GM18519 (cell line): Measurements from ENCODE around the gene ZNF320.
"Not testable (repeated sequence)": the region's sequence is repeated elsewhere in the genome, so short reads cannot be mapped to it uniquely, and the experiment has no call there.

ENCODE experiments used
- ATAC-seq: cut with Tn5 transposase; IDR thresholded peaks from one replicate; pipeline ENCODE4 v1.9.1; 2021; ENCODE audit warnings: mild to moderate bottlenecking, moderate library complexity; ENCODE audit not compliant: unreplicated experiment, low FRiP score

ZNF320 gene

DNA sequence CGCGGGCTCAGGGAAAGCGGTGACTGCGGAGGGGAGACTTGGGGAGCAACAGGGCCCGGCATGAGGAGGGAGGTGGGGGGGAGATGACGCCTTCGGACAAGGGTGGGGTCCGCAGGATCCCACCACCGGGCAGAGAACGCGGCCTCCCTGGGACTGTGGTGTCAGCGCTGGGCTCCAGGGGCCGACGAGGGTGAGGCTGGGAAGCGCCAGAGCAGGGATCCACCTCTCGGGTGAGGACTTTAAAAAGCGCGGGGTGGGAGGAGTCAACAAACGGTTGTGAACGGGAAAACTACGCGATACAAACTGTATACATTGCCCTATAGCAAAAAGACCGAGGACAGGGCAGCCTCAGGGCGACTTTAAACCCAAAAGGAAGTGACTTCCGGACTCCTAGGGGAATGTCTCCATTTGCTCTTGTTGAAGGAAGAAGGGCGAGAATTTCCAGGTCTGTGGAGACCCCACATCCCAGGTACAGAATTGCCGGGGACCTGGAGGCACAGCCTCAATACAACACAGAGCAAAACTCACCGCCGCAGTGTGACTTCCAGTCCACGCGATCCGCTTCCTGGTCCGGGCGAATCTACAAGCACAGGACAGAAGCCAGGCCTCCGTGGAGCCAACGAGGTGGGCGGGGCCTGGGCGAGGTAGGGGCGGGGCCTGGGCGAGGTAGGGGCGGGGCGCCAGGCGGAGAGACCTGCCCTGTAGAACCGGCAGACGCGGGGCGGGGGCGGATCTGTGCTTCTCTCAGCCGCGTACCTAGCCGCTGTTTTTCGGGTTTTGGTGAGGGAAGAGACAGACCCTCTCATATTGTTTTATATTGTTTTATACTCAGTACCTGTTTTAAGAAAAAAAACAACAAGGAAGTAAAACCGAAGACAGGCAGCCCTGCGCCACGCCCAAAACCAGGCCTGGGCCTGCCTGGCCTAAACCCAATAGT lies 25.7 kb upstream of the ZNF320 start, which contains the start of gene ZNF888:
TSS of gene ZNF888 (minus strand) at position 588 of the 937 bp plus-strand sequence. CDS start 5,555 bp downstream, outside the sequence.
- ATAC-seq = no peak

DNA sequence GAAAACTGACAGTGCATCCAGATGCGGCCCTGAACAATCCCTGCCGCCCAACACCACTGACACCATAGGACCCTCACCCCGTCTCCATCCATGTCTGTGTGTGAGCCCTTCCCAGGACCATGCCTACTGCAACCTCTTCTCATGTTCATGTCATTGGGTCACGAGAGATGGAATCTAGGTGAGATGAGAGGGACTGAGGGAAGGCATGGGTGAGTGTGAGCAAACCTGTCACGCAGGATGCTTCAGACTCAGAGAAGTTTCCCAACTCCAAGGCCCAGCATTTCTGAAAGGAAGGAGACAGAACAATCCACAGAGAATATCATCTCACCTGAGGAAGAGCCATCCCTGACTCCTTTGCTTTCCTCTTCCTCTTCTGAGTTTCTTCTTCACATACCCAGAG lies 20.1 kb upstream of the ZNF320 start:
- no peak for ATAC-seq

DNA sequence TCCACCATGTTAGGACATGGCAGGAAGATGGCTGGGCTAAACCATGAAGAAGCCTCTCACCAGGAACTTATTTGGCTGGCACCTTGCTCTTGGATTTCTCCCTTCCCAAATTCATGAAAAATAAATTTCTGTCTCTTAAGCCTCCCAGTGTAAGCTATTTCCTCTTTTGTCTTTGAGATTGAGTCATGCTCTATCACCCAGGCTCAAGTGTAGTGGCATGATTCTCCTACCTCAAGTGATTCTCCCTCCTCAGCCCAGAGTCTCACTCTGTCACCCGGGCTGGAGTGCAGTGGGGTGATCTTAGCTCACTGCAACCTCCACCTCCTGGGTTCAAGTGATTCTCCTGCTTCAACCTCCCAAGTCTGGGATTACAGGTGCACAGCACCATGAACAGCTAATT lies 13.2 kb upstream of the ZNF320 start:
- ATAC-seq = no peak

DNA sequence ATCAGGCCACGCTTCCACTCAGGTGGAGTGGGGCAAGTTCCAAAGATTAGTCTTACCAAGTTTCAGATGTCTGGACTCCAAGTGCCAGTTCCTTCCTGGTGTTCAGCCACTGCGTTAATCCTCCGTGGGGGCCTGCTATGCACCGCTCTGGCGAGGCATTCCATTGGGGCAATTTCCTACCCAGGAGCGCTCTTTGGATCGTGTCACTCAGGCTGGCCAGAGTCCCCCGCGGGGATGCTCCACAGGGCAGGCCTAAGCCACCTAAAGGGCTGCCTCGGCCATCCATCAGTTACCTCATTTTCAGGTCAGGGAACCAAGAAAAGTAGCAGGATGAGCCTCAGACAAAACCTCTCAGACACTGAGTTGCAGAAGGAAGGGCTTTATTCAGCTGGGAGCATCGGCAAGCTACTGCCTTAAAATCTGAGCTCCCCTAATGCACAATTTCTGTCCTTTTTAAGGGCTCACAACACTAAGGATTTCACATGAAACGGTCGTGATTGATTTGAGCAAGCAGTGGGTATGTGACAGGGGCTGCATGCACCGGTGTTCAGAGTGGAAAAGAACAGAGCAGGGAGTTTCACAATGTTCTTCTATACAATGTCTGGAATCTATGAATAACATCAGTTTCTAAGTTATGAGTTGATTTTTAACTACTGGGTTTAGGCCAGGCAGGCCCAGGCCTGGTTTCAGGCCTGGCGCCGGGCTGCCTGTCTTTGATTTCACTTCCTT lies 6.8 kb upstream of the ZNF320 start:
- ATAC-seq = not testable (repeated sequence)

DNA sequence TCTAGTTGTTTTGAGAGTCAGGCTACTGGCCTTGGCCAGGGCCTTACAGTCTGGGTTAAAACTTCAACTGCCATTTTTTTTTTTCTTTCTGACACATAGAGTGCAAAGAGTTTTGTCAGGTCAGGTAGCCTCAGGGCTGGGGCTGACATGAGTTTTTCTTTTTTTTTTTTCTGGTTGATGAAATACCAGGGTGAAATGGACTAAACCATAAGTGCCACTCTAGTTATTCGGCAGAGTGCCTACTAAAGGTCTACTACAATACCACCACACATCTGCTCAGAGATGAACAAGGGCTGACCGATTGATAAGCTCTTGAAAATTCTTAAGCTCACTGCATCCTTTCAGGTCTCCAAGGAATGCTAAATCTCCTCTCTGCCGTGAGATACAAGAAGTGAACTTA lies 4.4 kb upstream of the ZNF320 start:
- ATAC-seq = no peak

DNA sequence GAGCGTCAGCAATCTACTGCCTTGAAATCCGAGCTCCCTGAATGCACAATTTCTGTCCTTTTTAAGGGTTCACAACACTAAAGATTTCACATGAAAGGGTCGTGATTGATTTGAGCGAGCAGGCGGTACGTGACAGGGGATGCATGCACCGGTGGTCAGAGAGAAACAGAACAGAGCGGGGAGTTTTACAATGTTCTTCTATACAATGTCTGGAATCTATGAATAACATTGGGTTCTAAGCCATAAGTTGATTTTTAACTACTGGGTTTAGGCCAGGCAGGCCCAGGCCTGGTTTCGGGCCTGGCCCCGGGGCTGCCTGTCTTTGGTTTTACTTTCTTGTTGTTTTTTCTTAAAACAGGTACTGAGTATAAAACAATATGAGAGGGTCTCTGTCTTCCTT lies 1.2 kb upstream of the ZNF320 start:
- ATAC-seq = not testable (repeated sequence)

DNA sequence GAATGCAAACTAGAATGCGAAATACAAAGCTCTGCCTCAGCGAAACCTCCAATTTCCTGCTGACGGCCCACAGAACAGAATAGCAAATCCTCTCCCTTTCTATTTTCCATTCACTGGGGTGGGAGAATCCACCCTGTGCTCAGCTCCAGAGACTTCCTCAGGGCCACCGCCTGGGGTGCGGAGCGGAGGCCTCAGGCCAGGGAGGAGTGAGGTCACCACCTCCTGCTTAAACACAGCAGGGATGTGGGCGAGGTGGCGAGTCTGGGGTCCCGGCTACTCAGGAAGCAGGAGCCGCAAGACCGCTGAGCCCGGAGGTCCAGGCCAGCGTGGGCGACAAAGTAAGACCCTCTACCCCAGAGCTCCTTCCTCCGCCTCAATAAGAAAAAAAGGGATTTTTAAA lies 666 bp upstream of the ZNF320 start:
- no peak for ATAC-seq

DNA sequence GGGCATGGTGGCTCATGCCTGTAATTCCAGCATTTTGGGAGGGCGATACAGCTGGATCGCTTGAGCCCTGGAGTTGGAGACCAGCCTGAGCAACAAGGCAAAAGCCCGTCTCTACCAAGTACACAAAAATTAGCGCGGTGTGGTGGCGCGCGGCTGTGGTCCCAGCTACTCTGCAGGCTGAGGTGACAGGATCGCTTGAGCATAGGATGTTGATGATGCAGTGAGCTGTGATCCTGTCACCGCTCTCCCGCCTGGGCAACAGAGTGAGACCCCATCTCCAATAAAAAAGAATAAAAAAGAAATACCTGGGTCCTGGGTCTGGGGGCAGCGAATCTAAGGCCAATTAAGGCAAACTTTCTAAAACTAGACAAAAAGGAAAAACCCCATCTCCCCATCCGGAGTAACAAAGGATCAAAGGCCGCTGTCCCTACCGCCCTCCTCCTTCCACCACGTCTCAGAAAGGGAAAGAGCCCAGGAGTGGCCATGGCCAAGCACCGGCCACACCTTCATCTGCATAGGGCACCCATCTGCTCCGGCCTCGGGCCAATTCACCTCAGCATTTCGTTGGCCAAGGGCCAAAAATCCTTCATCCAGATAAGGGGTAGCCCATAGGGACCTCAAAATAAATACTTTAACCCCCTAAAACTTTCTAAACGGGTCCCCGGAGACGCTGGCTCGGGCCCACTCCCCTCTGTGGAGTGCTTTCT lies 851 bp downstream of the ZNF320 start:
- ATAC-seq = no peak

DNA sequence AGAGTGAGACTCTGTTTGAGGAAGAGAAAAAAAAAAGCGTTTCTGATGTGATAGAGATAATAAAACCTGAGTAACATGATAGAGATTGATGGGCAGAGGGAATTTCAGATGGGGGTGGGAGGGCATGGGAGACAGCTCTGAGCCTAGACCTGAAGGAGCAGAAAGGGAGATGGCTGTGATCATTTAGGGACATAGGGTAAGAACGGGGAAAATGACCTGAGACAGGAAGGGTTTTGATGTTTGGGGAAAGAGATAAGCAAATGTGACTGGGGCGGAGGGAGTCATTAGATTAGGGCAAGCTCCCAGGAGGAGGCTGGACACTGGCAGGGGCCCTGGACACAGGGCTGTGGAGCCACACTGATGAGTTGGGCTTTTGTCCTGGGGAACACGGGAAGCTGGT lies 6.1 kb downstream of the ZNF320 start:
- no peak for ATAC-seq

DNA sequence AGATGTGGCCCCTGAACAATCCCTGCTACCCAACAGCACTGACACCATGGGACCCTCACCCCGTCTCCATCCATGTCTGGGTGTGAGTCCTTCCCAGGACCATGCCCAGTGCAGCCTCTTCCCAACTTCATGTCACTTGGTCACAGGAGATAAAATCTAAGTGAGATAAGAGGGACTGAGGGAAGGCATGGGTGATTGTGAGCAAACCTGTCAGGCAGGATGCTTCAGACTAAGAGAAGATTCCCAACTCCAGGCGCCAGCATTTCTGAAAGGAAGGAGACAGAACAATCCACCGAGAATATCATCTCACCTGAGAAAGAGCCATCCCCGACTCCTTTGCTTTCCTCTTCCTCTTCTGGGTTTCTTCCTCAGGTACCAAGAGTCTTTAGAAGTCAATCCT lies 7.5 kb downstream of the ZNF320 start:
- ATAC-seq = no peak

DNA sequence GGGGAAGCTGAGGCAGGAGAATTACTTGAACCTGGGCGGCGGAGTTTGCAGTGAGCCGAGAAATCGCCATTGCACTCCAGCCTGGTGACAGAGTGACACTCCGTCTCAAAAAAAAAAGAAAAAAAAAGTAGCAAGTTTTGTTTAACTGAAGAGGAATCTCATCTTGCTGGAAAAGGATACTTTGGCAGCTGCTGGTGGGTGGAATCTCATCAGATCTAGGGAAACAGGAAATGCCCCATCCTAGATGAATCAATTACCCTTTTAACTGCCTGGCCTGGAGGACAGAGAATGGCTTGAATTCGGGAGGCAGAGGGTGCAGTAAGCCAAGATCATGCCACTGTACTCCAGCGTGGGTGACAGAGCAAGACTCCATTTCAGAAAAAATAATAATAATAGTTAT lies 8.4 kb downstream of the ZNF320 start:
- ATAC-seq = no peak

DNA sequence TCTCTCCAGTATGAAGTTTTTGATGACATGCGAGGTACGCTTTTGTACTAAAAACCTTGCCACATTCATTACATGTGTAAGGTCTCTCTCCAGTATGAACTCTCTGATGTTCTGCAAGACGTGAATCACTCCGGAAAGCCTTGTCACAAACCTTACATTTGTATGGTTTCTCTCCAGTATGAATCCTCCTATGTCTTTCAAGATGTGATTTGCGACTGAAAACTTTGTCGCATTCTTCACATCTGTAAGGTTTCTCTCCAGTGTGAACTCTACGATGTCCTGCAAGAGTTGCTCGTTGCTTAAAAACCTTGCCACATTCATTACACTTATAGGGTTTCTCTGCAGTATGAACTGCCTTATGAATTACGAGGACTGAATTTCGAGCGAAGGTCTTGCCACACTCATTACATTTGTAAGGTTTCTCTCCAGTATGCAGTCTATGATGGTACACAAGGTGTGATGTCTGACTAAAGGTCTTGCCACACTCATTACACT lies 16.5 kb downstream of the ZNF320 start:
- ATAC-seq = no peak

DNA sequence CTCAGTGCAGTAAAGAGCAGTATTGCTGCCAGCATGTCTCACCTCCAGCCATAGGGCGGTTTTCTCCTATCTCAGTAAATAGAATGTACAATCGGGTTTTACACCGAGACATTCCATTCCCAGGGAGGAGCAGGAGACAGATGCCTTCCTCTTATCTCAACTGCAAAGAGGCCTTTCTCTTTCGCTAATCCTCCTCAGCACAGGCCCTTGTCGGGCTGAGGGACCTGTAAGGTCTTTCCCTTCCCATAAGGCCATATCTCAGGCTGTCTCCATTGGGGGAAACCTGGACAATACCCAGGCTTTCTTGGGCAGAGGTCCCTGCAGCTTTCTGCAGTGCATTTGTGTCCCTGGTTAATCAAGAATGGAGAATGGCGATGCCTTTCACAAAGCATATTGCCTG lies 24.4 kb downstream of the ZNF320 start:
- not testable (repeated sequence) for ATAC-seq

DNA sequence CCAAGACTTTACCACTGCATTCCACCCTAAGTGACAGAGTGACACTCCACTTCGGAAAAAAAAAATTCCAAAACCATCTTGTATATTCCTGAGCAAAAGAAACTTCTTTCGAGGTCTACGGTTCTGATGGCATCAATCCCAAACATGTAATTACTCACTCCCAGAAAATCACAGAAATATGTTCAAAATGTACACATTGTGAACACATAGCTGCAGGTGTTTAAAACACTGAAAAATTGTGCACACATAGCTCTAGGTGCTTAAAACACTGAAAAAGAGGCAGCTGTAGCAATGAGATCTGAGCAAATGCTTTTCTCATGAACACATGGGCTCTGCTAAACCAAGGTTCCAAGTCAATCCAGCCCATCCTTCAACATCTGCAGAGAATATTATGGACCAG lies 26.0 kb downstream of the ZNF320 start:
- no peak for ATAC-seq

DNA sequence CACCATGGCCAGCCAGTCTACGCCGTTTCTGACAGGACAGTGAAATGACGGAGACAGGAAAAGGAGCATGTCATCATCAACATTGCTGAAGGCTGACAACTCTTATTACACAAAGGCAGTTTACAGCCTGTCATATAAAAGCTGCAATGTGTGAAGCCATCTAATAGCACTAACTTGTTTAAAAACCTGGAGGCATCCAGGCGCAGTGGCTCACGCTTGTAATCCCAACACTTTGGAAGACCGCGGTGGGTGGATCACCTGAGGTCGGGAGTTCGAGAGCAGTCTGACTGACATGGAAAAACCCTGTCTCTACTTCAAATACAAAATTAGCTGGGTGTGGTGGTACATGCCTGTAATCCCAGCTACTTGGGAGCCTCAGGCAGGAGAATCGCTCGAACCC lies 29.4 kb downstream of the ZNF320 start:
- ATAC-seq = not testable (repeated sequence)

DNA sequence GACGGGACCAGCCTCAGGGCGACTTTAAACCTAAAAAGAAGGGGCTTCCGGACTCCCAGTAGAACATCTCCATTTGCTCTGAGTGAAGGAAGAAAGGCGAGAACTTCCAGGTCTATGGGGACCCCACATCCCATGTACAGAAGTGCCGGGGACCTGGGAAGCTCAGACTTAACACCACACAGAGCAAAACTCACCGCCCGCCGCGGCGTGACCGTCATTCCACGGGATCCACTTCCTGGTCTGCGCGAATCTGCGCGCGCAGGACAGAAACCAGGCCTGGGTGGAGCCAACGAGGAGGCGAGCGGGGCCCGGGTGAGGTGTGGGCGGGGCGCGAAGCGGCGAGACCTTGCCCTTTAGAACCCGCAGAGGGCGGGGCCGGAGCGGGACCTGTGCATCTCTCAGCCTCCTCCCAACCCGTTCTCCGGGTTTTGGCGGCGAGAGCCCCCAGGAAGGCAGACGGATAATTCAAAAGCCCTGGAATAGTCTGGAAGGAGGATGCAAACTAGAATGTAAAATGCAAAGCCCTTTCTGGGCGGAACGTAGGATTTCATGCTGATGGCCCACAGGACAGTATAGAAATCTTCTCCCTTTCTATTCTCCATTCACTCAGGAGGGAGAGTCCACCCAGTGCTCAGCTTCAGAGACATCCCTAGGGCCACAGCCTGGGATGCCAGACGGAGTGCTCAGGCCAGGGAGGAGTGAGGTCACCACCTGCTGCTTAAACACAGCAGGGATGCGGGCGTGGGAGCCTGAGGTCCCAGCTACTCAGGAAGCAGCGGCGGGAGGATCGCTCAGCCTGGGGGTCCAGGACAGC lies 39.9 kb downstream of the ZNF320 start, which contains the start of gene ZNF468:
TSS of gene ZNF468 (minus strand) at position 242 of the 814 bp plus-strand sequence. CDS start 3,347 bp downstream, outside the sequence.
- peak; percentile 91 for ATAC-seq

DNA sequence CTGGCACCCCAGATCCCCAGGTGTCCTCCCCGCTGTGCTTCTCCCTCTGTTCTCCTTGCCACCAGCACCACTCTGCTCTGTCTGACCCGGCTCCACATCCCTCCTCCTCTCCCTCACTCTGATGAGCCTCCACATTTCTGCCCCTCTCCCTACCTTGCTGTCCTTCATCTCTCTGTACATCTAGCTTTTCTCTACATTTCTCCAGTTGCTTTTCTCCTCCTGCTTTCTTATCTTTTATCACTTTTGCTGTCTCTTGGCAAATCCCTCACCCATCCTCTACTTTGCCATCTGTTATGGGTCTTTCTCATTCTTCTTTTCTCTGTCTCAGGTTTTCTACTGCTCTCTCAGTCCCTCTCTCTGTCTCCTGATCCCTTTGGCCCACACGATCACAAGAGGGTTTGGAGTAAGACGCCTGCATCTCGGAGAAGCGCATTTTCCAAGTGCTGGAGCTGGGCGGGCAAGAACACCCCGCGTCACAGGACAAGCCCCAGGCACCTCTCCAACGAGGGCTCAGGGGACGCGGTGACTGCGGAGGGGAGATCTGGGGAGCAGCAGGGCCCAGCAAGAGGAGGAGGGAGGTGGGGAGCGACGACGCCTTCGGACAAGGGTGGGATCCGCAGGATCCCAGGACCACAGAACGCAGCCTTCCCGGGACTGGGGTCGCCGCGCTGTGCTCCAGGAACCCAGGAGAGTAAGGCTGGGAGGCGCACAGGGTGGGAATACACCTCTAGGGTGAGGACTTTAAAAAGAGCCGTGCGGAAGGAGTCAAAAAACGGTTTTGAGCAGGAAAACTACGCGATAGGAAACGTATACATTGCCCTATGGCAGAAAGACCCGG lies 40.7 kb downstream of the ZNF320 start:
- not testable (repeated sequence) for ATAC-seq
